Liver (tissue), 9 donors: ENCODE results near the gene PRSS23. TPM values are rescaled to one million over a fixed set of nuclear protein-coding genes. Genes with fewer than 3 reads are reported as not detected.

Source experiments
- DNase-seq: peaks from one replicate; pipeline ENCODE4 v3.0.0-alpha.2; 2017; ENCODE audit warnings: low spot score
- H3K27ac ChIP-seq, 2 donors: one replicate each; pipeline ENCODE4 v1.7.0; 2013; ENCODE audit warnings: inconsistent platforms in 2 of 2, low read length in 2 of 2, control low read depth in 1 of 2, low read depth in 1 of 2, mild to moderate bottlenecking in 1 of 2
- H3K27me3 ChIP-seq, 4 donors: one replicate each; pipeline versions ENCODE4 v1.6.1 to v1.7.0; 2013; ENCODE audit warnings: low read length in 3 of 4, inconsistent platforms in 1 of 4, mild to moderate bottlenecking in 1 of 4, moderate library complexity in 1 of 4; ENCODE audit not compliant: control insufficient read depth in 4 of 4, insufficient read depth in 4 of 4
- H3K36me3 ChIP-seq, 4 donors: one replicate each; pipeline versions ENCODE4 v1.6.1 to v1.7.0; 2013; ENCODE audit warnings: low read length in 3 of 4, mild to moderate bottlenecking in 3 of 4, low read depth in 1 of 4, moderate library complexity in 1 of 4; ENCODE audit not compliant: control insufficient read depth in 4 of 4, insufficient read depth in 3 of 4
- H3K4me1 ChIP-seq, 4 donors: one replicate each; pipeline versions ENCODE4 v1.6.1 to v1.7.0; 2013; ENCODE audit warnings: low read length in 3 of 4, mild to moderate bottlenecking in 3 of 4, moderate library complexity in 1 of 4; ENCODE audit not compliant: control insufficient read depth in 4 of 4, insufficient read depth in 4 of 4
- H3K4me3 ChIP-seq, 3 donors: one replicate each; pipeline versions ENCODE4 v1.6.1 to v1.7.0; 2013; ENCODE audit warnings: low read length in 3 of 3, control low read depth in 1 of 3, low read depth in 1 of 3, mild to moderate bottlenecking in 1 of 3
- H3K9ac ChIP-seq, 2 donors: one replicate each; pipeline ENCODE4 v1.7.0; 2013; ENCODE audit warnings: low read length in 2 of 2, mild to moderate bottlenecking in 2 of 2, moderate library complexity in 2 of 2, control low read depth in 1 of 2, low read depth in 1 of 2
- H3K9me3 ChIP-seq, 4 donors: one replicate each; pipeline versions ENCODE4 v1.6.1 to v1.7.0; 2013; ENCODE audit warnings: low read length in 3 of 4; ENCODE audit not compliant: control insufficient read depth in 4 of 4
- FOXA1 ChIP-seq: IDR thresholded peaks from 2 replicates; pipeline ENCODE4 v1.6.1; 2016; ENCODE audit warnings: antibody characterized with exemption
- FOXA2 ChIP-seq: IDR thresholded peaks from 2 replicates; pipeline ENCODE4 v1.6.1; 2016; ENCODE audit warnings: antibody characterized with exemption
- GABPA ChIP-seq, 2 donors: IDR thresholded peaks in 1 of 2; conservative IDR thresholded peaks in 1 of 2; 2 replicates each; pipeline ENCODE4 v1.6.1; 2016; ENCODE audit warnings: antibody characterized with exemption in 2 of 2, mild to moderate bottlenecking in 1 of 2, moderate library complexity in 1 of 2
- HNF4A ChIP-seq, 2 donors: conservative IDR thresholded peaks; 2 replicates each; pipeline ENCODE4 v1.6.1; 2016; ENCODE audit warnings: antibody characterized with exemption in 2 of 2, mild to moderate bottlenecking in 2 of 2
- HNF4G ChIP-seq: IDR thresholded peaks from 2 replicates; pipeline ENCODE4 v1.6.1; 2016; ENCODE audit warnings: antibody characterized with exemption
- JUND ChIP-seq, 2 donors: IDR thresholded peaks; 2 replicates each; pipeline ENCODE4 v1.6.1; 2016; ENCODE audit warnings: antibody characterized with exemption in 2 of 2
- NR2F2 ChIP-seq: IDR thresholded peaks from 2 replicates; pipeline ENCODE4 v1.6.1; 2016; ENCODE audit warnings: antibody characterized with exemption
- RAD21 ChIP-seq, 2 donors: IDR thresholded peaks; 2 replicates each; pipeline ENCODE4 v1.6.1; 2016; ENCODE audit warnings: antibody characterized with exemption in 2 of 2, mild to moderate bottlenecking in 2 of 2
- RXRA ChIP-seq, 2 donors: IDR thresholded peaks; 2 replicates each; pipeline ENCODE4 v1.6.1; 2017 to 2018; ENCODE audit warnings: antibody characterized with exemption in 2 of 2, mild to moderate bottlenecking in 1 of 2
- SP1 ChIP-seq: IDR thresholded peaks from 2 replicates; pipeline ENCODE4 v1.6.1; 2018; ENCODE audit warnings: antibody characterized with exemption, mild to moderate bottlenecking
- TAF1 ChIP-seq: conservative IDR thresholded peaks from 2 replicates; pipeline ENCODE4 v1.6.1; 2016; ENCODE audit warnings: antibody characterized with exemption, mild to moderate bottlenecking
- YY1 ChIP-seq: IDR thresholded peaks from 2 replicates; pipeline ENCODE4 v1.6.1; 2016; ENCODE audit warnings: antibody characterized with exemption, mild to moderate bottlenecking
- WGBS: extraction: QIAGEN DNeasy Blood & Tissue Kit; methylation state at CpG from one replicate; pipeline ENCODE4 v1.1.7; 2013; 5-methylcytosine and 5-hydroxymethylcytosine counted together
- polyA plus RNA-seq, 2 donors: library from polyadenylated mRNA; stranded (reverse) in 1 of 2; unstranded in 1 of 2; fragments of 200-250 nt in 1 of 2; fragments of >200 nt in 1 of 2; fragmentation: Nextera tagmentation in 1 of 2; extraction: Ambion mirVana in 1 of 2; gene quantifications; one replicate each; pipeline versions ENCODE4 v1.2.1 to v1.2.3, GENCODE V29; 2013 to 2015
- total RNA-seq, 2 donors: library from RNA; depleted of rRNA; stranded (reverse); fragments of >200 nt; gene quantifications; one replicate each; pipeline ENCODE4 v1.2.3, GENCODE V29; 2014
- TF ChIP-seq, protein P1 (sequence below): IDR thresholded peaks from 2 replicates; pipeline ENCODE4 v1.6.1; 2016; ENCODE audit warnings: antibody characterized with exemption
- TF ChIP-seq, protein P2 (sequence below): fragments of 150-350 bp; IDR thresholded peaks from 2 replicates; pipeline ENCODE4 v1.5.1; 2017; ENCODE audit warnings: improper control_type of control experiment, low read depth, low read length; ENCODE audit not compliant: missing input control
- TF ChIP-seq, protein P3 (sequence below): IDR thresholded peaks from 2 replicates; pipeline ENCODE4 v1.6.1; 2016; ENCODE audit warnings: antibody characterized with exemption, mild to moderate bottlenecking
- TF ChIP-seq, protein P4 (sequence below): IDR thresholded peaks from 2 replicates; pipeline ENCODE4 v1.6.1; 2016; ENCODE audit warnings: antibody characterized with exemption
- donor health status: healthy.
- donor health status: healthy.
- donor health status: healthy.
- donor health status: healthy.
- donor health status: healthy.

PRSS23 gene
- total and polyA plus RNA-seq, 4 donors: 2.3 to 11.0 (median 7.8) TPM

DNA sequence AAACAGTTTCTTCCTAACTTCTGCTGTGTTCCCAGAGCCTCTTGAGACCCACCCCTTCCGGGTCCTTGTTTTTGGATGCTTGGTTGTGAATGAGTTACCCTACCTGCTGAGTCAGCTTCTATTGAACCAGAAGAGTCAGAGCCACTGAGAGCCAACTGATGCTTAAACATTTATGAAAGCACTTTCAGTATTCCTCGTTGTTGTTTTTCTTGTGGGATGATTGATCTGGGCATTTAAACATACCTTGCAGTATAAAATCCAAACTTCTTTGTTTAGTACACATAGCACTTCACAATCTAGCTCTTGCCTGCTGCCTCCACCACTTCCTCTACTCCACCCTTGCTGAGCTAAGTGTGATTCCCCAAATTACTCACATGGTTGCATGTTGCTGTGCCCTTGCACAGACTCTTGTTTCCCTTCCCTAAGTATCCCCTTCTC, 5.5 kb downstream of the PRSS23 start:
- H3K9ac ChIP-seq: no peak overlapping the region
- WGBS: 51% methylated on average over 2 of the region's 2 CpGs
- H3K4me3 ChIP-seq: no peak overlapping the region
- no peaks in the 10 kb centered on the region for H3K9me3 ChIP-seq
- TF ChIP-seq NR2F2 (no peak), HNF4A (conservative IDR thresholded peaks at IDR 0.05) (no peak), TAF1 (no peak), FOXA2 (no peak), YY1 (no peak), JUND (IDR thresholded peaks at IDR 0.05) (no peak), FOXA1 (no peak), GABPA (IDR thresholded peaks at IDR 0.05 in 1 of 2, conservative IDR thresholded peaks at IDR 0.05 in 1 of 2) (no peak), HNF4G (no peak), RAD21 (IDR thresholded peaks at IDR 0.05) (no peak), RXRA (IDR thresholded peaks at IDR 0.05) (no peak), SP1 (no peak)
- TF ChIP-seq, protein P1, sequence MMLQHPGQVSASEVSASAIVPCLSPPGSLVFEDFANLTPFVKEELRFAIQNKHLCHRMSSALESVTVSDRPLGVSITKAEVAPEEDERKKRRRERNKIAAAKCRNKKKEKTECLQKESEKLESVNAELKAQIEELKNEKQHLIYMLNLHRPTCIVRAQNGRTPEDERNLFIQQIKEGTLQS: no peak
- TF ChIP-seq, protein P2, sequence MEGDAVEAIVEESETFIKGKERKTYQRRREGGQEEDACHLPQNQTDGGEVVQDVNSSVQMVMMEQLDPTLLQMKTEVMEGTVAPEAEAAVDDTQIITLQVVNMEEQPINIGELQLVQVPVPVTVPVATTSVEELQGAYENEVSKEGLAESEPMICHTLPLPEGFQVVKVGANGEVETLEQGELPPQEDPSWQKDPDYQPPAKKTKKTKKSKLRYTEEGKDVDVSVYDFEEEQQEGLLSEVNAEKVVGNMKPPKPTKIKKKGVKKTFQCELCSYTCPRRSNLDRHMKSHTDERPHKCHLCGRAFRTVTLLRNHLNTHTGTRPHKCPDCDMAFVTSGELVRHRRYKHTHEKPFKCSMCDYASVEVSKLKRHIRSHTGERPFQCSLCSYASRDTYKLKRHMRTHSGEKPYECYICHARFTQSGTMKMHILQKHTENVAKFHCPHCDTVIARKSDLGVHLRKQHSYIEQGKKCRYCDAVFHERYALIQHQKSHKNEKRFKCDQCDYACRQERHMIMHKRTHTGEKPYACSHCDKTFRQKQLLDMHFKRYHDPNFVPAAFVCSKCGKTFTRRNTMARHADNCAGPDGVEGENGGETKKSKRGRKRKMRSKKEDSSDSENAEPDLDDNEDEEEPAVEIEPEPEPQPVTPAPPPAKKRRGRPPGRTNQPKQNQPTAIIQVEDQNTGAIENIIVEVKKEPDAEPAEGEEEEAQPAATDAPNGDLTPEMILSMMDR: no peak
- TF ChIP-seq, protein P3, sequence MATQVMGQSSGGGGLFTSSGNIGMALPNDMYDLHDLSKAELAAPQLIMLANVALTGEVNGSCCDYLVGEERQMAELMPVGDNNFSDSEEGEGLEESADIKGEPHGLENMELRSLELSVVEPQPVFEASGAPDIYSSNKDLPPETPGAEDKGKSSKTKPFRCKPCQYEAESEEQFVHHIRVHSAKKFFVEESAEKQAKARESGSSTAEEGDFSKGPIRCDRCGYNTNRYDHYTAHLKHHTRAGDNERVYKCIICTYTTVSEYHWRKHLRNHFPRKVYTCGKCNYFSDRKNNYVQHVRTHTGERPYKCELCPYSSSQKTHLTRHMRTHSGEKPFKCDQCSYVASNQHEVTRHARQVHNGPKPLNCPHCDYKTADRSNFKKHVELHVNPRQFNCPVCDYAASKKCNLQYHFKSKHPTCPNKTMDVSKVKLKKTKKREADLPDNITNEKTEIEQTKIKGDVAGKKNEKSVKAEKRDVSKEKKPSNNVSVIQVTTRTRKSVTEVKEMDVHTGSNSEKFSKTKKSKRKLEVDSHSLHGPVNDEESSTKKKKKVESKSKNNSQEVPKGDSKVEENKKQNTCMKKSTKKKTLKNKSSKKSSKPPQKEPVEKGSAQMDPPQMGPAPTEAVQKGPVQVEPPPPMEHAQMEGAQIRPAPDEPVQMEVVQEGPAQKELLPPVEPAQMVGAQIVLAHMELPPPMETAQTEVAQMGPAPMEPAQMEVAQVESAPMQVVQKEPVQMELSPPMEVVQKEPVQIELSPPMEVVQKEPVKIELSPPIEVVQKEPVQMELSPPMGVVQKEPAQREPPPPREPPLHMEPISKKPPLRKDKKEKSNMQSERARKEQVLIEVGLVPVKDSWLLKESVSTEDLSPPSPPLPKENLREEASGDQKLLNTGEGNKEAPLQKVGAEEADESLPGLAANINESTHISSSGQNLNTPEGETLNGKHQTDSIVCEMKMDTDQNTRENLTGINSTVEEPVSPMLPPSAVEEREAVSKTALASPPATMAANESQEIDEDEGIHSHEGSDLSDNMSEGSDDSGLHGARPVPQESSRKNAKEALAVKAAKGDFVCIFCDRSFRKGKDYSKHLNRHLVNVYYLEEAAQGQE: no peak
- TF ChIP-seq, protein P4, sequence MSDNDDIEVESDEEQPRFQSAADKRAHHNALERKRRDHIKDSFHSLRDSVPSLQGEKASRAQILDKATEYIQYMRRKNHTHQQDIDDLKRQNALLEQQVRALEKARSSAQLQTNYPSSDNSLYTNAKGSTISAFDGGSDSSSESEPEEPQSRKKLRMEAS: no peak
- no peak overlapping the region for H3K27ac ChIP-seq
- H3K4me1 ChIP-seq: peaks cover 0 to 4% (median 3%) of the 10 kb centered on the region in 4 donors
- DNase-seq: no peak
- H3K36me3 ChIP-seq: no peaks in the 10 kb centered on the region
- H3K27me3 ChIP-seq: peaks cover 0 to 5% (median 2%) of the 10 kb centered on the region in 4 donors

DNA sequence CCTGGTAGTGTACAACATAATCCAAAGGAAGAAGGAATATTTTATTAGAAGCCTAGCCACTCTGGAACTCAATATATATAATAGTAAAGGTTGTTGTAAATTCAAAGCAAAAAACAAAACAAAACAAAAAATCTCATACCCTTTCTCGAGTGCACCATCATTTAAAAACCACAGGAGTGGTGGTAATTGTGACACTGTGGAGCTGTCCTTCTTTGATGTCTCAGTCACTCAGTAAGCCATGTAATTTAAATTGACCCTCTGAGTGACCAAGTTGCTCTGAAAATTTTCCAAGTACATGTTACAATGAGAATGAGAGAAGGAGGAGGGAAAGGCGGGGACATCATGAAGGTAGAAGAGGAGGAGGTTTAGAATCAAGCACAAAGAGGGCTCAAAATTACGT, 6.6 kb downstream of the PRSS23 start:
- Histone ChIP-seq H3K27ac (no peak overlapping the region), H3K9me3 (no peaks in the 10 kb centered on the region), H3K36me3 (no peaks in the 10 kb centered on the region), H3K4me3 (no peak overlapping the region), H3K4me1 (no peaks in the 10 kb centered on the region), H3K27me3 (peaks cover 0 to 5% (median 2%) of the 10 kb centered on the region in 4 donors), H3K9ac (no peak overlapping the region)
- WGBS: 83% methylated on average over 3 of the region's 3 CpGs
- TF ChIP-seq FOXA1: no peak
- TF ChIP-seq, protein P2: no peak
- TF ChIP-seq SP1: no peak
- TF ChIP-seq, protein P3: no peak
- no peak for TF ChIP-seq TAF1
- TF ChIP-seq, protein P4: no peak
- no peak for DNase-seq
